PC-3 (cell line): Measurements from ENCODE around the gene ZBTB7A. TPM values are rescaled to one million over a fixed set of nuclear protein-coding genes. Genes with fewer than 3 reads are reported as not detected.

Source experiments
- ATAC-seq: fragments of 200-7000 bp; cut with Tn5 transposase; 2 replicates; pipeline ENCODE4 v1.9.1; 2020; ENCODE audit warnings: mild to moderate bottlenecking, moderate library complexity
- BruUV-seq: library from RNA; stranded (reverse); fragments of 400-500 nt; replicated peaks from 2 replicates; lab custom pipeline; 2021; lab: Mats Ljungman, UMichigan
- CTCF ChIA-PET: fragments of 300-600 bp; sonication (Branson Sonifier 250); formaldehyde crosslinking; loops from one replicate; lab custom pipeline; 2022; ENCODE audit warnings: antibody characterized with exemption; lab: Charles Lee
- POLR2A ChIA-PET: fragments of 300-600 bp; sonication (Branson Sonifier 250); formaldehyde crosslinking; loops from one replicate; lab custom pipeline; 2022; ENCODE audit warnings: antibody characterized with exemption; ENCODE audit not compliant: unreplicated experiment; lab: Charles Lee
- DNase-seq: peaks from one replicate; pipeline ENCODE4 v3.0.0-alpha.2; 2015
- H2AFZ ChIP-seq: fragments of 300-600 bp; sonication (generic); 2 replicates; pipeline ENCODE4 v1.6.0; 2016; ENCODE audit warnings: antibody characterized with exemption, low read length
- H3F3A ChIP-seq: fragments of 300-600 bp; sonication (generic); one replicate; pipeline ENCODE4 v1.6.0; 2017; ENCODE audit warnings: antibody characterized with exemption, low read length, control low read depth, mild to moderate bottlenecking; ENCODE audit not compliant: unreplicated experiment
- H3K27ac ChIP-seq: fragments of 300-600 bp; sonication (generic); 2 replicates; pipeline ENCODE4 v1.5.1; 2016; ENCODE audit warnings: mild to moderate bottlenecking, low read length
- H3K27me3 ChIP-seq: fragments of 300-600 bp; sonication (generic); 2 replicates; pipeline ENCODE4 v1.6.1; 2016; ENCODE audit warnings: low read length, mixed read lengths
- H3K36me3 ChIP-seq: fragments of 300-600 bp; sonication (generic); 2 replicates; pipeline ENCODE4 v1.6.1; 2016; ENCODE audit warnings: low read depth, mixed run types, low read length, mixed read lengths
- H3K4me1 ChIP-seq: fragments of 300-600 bp; sonication (generic); 2 replicates; pipeline ENCODE4 v1.5.1; 2016; ENCODE audit warnings: low read length; ENCODE audit not compliant: insufficient read depth
- H3K4me2 ChIP-seq: fragments of 300-600 bp; sonication (generic); 2 replicates; pipeline ENCODE4 v1.6.0; 2016; ENCODE audit warnings: low read length
- H3K4me3 ChIP-seq: fragments of 300-600 bp; sonication (generic); 2 replicates; pipeline ENCODE4 v1.5.1; 2016; ENCODE audit warnings: mild to moderate bottlenecking, low read length, mixed read lengths
- H3K79me2 ChIP-seq: fragments of 300-600 bp; sonication (generic); 2 replicates; pipeline ENCODE4 v1.6.1; 2017; ENCODE audit warnings: low read length, mixed read lengths
- H3K9ac ChIP-seq: fragments of 300-600 bp; sonication (generic); 2 replicates; pipeline ENCODE4 v1.6.0; 2016; ENCODE audit warnings: mild to moderate bottlenecking, low read length
- H3K9me2 ChIP-seq: fragments of 300-600 bp; sonication (generic); replicated peaks from 2 replicates; pipeline ENCODE4 v1.6.1; 2016; ENCODE audit warnings: mixed run types, low read length, mixed read lengths
- H3K9me3 ChIP-seq: fragments of 300-600 bp; sonication (generic); 2 replicates; pipeline ENCODE4 v1.6.1; 2016; ENCODE audit warnings: low read length, mixed read lengths
- H4K20me1 ChIP-seq: fragments of 300-600 bp; sonication (generic); 2 replicates; pipeline ENCODE4 v1.6.1; 2016; ENCODE audit warnings: low read length, mixed read lengths
- CTCF ChIP-seq: fragments of 300-600 bp; sonication (generic); conservative IDR thresholded peaks from 2 replicates; pipeline ENCODE4 v1.5.1; 2017; ENCODE audit warnings: antibody characterized with exemption, low read depth, mild to moderate bottlenecking, low read length
- EZH2 ChIP-seq: fragments of 300-600 bp; sonication (generic); IDR thresholded peaks from one replicate; pipeline ENCODE4 v1.6.1; 2017; ENCODE audit warnings: antibody characterized with exemption, mild to moderate bottlenecking, low read length; ENCODE audit not compliant: unreplicated experiment
- EZH2phosphoT487 ChIP-seq: fragments of 300-600 bp; sonication (generic); IDR thresholded peaks from 2 replicates; pipeline ENCODE4 v1.6.1; 2018; ENCODE audit warnings: mild to moderate bottlenecking, antibody characterized with exemption, low read length, borderline replicate concordance
- intact Hi-C: fragments of 100-400 bp; cut with micrococcal nuclease; formaldehyde crosslinking; loops from 2 replicates; pipeline ENCODE4 v1.9.0; 2023
- total RNA-seq: library from RNA; depleted of rRNA; stranded (reverse); fragments of >200 nt; gene quantifications from 2 replicates; pipeline ENCODE4 v1.2.3, GENCODE V29; 2014

ZBTB7A gene
- total RNA-seq, 1 experiment from 2014 or later = 16.7 TPM

- POLR2A ChIA-PET = interaction anchor here (0.6 kb wide), 1 partner anchor 291 kb away, joined by 12 read pairs; no protein-coding TSS in a partner anchor
- intact Hi-C loops = no loop called here
Observed at GRCh38 chr19:4089400-4089908, 22.8 kb upstream of the ZBTB7A start.

GRCh38 chr19:4088975-4089374 lies 22.3 kb upstream of the ZBTB7A start:
- Histone ChIP-seq H3K4me1 (peaks cover 5% of the 10 kb centered on the region; the same call in 1 of the 2 replicates), H3K79me2 (no peaks in the 10 kb centered on the region), H3K27ac (no peak overlapping the region), H3F3A (no peaks in the 10 kb centered on the region), H3K9me2 (no peaks in the 10 kb centered on the region), H2AFZ (no peak overlapping the region), H3K27me3 (no peaks in the 10 kb centered on the region), H3K36me3 (no peaks in the 10 kb centered on the region; the same call in 1 of the 2 replicates), H3K9me3 (no peaks in the 10 kb centered on the region), H3K9ac (no peak overlapping the region), H3K4me3 (no peak overlapping the region), H4K20me1 (no peaks in the 10 kb centered on the region), H3K4me2 (no peak overlapping the region)
- ATAC-seq = no peak
- no peak for DNase-seq
- intact Hi-C loops = no loop called here
- TF ChIP-seq EZH2phosphoT487 (no peak), CTCF (no peak), EZH2 (no peak)
- BruUV-seq = no TSS peak
- POLR2A ChIA-PET = interaction anchor here (0.6 kb wide), 1 partner anchor 291 kb away, joined by 12 read pairs; no protein-coding TSS in a partner anchor
- CTCF ChIA-PET = interaction anchor here (0.7 kb wide), 1 partner anchor 113 kb away, joined by 3 read pairs; no protein-coding TSS in a partner anchor

More at GRCh38 chr19:4089400-4089908, 22.8 kb upstream of the ZBTB7A start:
- Histone ChIP-seq H3K27me3 (no peaks in the 10 kb centered on the region), H3K27ac (no peak overlapping the region), H3K4me2 (no peak overlapping the region), H3K9ac (no peak overlapping the region), H3F3A (no peaks in the 10 kb centered on the region), H3K9me3 (no peaks in the 10 kb centered on the region), H3K36me3 (no peaks in the 10 kb centered on the region; the same call in 1 of the 2 replicates), H3K4me1 (peaks cover under 1% of the 10 kb centered on the region; the same call in 1 of the 2 replicates), H2AFZ (no peak overlapping the region), H3K79me2 (no peaks in the 10 kb centered on the region), H3K4me3 (no peak overlapping the region), H4K20me1 (no peaks in the 10 kb centered on the region), H3K9me2 (no peaks in the 10 kb centered on the region)
- CTCF ChIA-PET = interaction anchor here (0.6 to 0.7 kb wide), 2 partner anchors 113 to 334 kb away, joined by 3 to 9 read pairs; no protein-coding TSS in a partner anchor
- ATAC-seq = no peak
- TF ChIP-seq EZH2 (no peak), EZH2phosphoT487 (no peak), CTCF (no peak)
- no peak for DNase-seq
- no TSS peak for BruUV-seq
